Fibroblast of skin of left biceps (primary cell): ENCODE data around the gene VPS35L.

Experiments
- DNase-seq, 2 experiments: peaks; one replicate each; pipeline ENCODE4 v3.0.0-alpha.2; 2013; ENCODE audit warnings: low read depth in 2 of 2

VPS35L gene

DNA sequence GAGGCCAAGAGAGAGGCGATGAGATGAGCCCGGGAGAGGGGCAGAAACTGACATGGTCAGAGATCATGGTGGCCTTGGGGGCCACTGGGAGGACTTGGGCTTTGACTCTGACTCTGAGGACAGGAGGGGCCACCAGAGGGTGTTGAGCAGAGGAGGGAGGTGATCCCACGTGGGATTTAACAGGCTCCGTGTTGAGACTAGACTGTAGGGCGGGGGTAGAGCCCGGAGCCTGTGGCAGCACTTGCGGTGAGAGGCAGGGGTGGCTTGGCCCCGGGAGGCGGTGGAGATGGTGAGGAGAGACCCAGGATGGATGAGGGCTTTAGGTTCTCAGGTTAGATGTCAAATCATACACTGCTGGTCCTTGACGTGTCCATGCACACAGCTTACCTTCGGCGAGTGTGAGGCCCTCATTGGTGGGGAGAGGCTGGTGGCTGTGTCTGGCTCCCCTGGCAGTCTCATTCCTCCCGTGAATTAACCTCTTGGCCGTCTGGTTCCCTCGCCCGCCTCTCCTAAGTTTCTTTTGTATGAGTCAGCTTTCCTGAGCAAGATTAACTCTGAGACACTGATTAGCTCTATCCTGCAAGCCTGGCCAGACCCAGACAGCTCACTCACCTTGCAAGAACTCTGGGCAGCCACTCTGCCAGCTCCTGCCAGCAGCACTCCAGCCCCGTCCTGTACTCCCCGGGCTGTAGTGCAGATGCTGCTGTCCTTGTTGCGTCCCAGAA is 39.7 kb downstream of the VPS35L start:
- peak in 1 of 2 experiments; percentile 18 for DNase-seq

GRCh38 chr16:19598805-19599510 is 43.5 kb downstream of the VPS35L start:
- DNase-seq: no peak

- no peak for DNase-seq
These were observed 44.6 kb downstream of the VPS35L start for GRCh38 chr16:19599968-19600716.

DNA sequence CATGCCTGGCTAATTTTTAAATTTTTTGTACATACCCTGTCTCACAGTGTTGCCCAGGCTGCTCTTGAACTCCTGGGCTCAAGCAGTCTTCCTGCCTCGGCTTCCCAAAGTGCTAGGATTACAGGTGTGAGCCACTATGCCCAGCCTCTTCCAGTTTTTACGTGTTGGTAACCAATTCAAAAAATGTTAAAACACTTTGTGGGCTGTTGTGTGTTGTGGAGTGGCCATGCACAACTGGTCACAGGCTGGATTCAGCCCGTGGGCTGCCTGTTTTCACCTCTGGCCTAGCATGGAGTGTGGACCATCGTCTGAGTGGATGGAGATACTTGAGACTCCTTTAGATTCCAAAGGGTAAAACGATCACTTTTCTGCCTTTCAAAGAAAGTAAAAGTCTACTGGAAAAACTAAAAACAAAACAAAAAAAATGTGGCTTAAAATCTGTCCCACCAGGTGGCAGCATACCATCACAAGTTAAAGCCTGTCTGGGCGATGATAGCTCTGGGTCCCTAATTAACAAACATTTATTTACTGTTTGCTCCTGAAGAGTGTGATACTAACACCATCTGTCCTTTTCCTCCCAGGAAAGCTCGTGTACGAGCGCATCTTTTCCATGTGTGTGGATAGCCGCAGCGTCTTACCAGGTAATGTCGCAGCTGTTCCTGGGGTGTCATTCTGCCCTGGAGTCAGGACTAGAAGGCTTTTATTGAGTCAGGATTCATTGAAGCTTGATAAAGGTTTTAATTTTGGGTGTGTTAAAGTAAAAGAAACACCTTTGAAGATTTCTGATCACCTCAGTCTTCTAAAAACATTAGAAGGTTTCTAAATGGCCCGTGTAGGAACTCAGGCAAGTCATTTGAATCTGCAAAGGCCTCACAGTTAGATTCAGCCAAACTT is 45.8 kb downstream of the VPS35L start:
- no peak for DNase-seq

GRCh38 chr16:19604911-19605310 is 49.4 kb downstream of the VPS35L start:
- DNase-seq: no peak

DNA sequence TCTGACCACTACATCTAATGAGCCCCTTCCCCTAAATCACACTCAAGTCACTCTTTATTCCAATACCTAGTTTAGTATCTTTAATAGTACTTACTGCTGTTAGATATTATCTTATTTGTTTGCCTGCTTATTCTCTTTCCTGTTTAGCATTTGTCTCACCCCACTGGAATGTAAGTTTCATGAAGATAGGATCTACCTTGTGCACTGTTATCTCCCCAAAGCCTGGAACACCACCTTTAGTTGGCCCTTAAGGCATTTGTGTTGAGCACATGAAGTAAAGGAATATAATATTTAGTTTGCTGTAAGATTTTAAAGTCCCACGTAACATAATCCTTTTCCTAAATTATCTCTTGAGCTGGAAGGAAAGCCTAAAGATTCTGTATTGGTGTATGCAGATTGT is 50.2 kb downstream of the VPS35L start:
- DNase-seq: no peak

DNA sequence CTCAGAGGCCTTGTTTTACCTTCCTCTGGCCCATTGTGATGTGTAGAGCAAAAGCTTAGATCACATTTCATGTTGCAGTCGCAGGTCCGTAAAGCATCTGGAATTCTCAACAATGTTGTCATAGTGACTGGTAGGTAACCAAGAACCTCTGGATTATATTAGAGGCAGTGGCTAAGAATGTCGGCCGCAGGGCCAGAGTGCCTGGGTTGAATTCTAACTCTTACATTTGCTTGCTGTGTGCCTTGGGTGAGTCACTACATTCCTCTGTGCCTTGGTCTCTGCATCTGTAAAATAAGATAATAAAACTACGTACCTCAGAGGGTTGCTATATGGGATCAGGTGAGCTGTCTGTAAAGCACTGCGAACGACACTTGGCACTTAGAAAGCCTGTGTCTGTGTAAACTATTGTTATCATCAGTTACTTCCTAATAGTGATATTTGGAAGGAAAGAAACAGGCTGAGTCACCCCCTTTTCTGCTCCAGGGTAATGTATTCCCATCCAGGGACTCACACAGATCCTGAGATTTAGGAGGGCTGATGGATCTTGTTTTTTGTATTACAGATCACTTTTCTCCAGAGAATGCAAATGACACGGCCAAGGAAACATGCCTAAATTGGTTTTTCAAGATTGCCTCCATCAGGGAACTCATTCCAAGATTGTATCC is 52.2 kb downstream of the VPS35L start:
- DNase-seq: peak; percentile 40 to 41

- DNase-seq: no peak
These were observed 53.9 kb downstream of the VPS35L start for GRCh38 chr16:19609359-19609758.

DNA sequence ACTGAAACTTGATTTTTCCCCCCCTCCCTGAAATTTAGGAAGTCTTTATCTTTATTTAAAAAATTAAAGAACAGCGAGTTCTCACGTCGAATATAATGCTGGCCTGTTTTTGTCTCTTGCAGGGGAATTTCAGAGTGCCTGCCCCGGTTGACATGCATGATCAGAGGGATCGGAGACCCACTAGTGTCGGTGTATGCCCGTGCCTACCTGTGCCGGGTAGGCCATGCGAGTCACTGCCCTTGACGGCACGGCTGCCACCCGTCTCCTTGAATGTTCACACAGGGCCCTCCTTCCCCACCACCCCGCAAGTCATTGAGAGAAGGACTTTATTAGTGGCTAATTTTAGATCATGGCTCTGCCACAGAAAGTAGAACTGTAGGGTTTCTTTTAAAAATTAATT is 54.7 kb downstream of the VPS35L start:
- no peak for DNase-seq

DNA sequence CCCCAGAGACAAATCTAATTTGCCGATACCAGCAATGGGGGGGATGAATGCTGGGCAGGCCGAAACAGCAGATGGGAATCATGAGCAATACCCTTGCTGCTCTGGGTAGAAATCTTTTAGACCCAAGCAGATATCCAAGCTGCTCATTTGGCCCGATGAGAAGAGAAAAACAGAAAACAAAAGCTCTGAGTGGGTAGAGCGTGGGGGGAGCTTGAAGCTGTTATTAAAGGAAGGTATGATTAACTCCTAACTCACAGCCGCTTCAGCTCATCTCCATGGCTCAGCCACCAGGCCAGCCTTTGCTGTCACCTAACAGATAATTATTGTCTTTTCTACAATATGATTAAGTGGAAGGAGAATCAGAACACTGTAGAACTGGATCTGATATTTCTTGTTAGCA is 58.3 kb downstream of the VPS35L start:
- no peak for DNase-seq

DNA sequence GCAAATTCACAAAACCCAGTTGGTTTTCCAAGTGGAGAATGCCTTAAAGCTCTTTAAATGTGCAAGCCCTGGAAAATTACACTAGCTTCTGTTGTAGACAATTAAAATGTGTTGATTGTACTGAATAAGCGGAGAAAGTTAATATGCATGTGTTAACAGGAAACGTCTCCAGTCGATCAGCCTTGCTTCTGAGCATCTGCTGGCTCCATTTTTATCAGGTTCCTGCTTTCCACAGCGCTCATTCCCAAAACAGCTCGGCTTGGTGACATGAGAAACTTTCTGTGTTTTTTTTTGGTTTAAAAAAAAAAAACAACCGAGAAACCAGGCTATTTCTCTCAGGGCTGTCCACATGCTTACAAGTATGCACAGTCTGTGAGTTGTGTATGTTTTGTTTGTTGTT is 60.7 kb downstream of the VPS35L start:
- DNase-seq: no peak

DNA sequence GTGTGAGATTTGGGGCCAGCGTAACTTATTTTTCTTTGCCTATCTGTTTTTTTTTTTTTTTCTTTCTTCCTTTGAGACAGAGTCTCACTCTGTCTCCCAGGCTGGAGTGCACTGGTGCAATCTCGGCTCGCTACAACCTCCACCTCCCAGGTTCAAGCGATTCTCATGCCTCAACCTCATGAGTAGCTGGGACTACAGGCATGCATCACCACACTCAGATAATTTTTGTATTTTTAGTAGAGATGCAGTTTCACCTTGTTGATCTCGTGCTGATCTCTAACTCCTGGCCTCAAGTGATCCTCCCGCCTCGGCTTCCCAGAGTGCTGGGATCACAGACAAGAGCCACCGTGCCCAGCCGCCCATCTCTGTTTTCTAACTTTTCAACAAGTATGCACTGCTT is 63.4 kb downstream of the VPS35L start:
- no peak for DNase-seq

DNA sequence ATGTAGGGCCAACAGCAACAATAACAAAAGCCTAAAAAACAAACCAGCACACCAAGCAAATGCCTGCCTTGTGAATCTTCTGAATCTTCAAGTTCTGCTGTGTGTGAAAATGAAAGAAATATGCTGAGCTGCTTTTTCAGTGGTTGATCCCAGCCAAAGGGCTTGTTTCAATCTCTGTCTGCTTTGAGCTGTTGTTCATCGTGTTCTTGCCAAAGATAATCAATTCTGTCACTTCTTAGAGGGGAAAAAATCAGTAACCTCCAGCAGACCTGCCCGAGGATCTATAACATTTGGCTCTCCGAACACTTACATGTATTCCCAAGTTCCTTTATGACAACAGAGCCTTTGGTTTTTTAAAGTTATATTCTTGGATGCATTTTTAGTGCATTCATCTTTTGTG is 65.9 kb downstream of the VPS35L start:
- no peak for DNase-seq

DNA sequence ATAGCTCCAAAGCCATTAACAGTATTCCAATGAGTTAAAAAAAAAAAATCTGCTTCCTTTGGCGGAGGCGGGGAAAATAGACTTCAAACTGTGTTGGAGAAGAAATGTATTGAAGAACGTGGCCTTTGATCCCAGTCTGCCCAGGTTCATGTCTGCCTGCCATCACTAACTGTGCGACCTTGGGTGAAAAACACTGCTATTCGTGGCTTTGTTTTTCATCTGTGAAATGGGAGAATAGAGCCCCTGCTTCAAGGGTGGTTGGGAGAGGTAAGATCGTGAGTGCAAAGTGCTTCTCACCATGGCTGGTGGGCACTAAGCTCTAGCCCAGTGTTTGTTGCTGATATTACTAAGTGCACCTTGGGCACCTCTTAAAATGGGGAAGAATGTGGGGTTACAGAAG is 69.5 kb downstream of the VPS35L start:
- no peak for DNase-seq

DNA sequence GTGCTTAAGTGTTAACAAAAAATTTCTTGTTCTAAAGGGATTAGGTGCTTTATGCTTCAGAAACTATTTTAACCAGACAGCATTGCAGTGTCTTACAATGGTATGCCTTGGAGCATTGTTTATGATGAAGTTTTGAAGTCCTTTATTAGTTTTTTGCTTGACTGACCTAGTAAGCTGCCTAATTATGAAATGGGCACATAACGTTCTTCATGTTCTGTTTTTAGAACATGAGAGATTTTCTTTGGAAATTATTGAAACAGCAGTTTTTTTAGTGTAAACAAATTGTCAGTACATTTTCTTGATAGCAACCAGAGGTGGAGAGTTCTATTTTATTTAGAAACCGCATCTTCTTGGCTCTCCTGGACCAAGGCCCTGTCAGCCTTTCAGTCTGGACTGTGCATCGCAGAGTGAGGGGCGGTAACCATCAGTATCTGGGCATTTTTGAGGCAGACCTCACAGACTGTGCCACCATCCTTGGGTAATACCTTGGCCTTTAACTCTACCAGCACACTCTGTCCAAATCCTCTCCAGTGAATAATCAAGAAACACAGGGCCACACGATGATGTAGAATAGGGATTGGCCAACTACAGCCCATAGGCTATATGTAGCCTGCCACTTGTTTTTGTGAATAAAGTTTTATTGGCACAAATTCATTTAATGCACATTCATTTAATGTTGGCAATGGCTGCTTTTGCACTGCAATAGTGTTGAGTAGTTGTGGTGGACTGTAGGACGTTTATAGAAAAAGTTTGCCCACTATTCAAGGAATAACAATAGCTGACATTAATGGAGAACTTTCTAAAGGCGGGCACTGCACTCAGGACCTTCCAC is 81.1 kb downstream of the VPS35L start:
- no peak for DNase-seq

GRCh38 chr16:19639986-19640421 is 84.5 kb downstream of the VPS35L start:
- DNase-seq: no peak

DNA sequence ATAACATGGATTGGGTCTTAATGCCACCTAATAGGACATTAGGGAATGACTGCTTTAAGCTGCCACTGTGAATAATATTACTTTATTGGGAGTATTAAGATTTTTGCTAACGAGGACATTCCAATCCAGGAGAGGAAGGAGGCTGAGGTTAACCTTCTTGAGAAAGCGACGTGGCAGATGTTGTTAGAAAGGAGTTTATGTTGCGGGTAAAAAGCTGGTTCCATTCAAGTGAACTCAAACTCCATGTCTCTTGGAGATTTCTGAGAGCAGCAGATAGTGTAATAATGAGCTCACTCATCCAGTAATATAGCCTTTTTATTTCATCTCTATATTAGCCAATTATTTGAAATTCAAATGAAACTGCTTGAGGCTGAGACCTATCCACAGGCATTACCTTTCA is 87.0 kb downstream of the VPS35L start:
- no peak for DNase-seq

DNA sequence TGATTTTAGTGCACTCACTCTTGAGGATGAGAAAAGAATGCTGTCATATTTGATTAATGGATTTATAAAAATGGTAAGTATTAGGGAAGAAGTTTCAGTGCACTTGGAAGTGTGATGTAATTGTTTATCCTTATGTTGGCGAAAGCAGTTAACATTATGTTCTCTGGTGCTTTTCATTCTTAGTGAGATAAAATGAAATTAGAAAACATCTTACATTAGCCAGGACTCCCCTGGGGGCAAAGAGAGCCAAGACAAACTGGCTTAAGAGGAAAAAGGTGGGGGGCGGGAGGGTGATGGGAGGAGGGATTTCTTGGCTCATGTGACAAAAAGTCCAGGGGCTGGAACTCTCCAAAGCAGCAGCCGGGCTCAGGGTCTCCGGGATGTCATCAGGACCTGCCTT is 89.4 kb downstream of the VPS35L start:
- DNase-seq: no peak

GRCh38 chr16:19645557-19645981 is 90.1 kb downstream of the VPS35L start:
- no peak for DNase-seq

- DNase-seq: no peak
These were observed 94.5 kb downstream of the VPS35L start for GRCh38 chr16:19649980-19650379.
